ENCODE results near the gene SYT9.

Gene SYT9

GRCh38 chr11:7278314-7278917 lies 26.7 kb downstream of the SYT9 start:
- ChIA-PET POLR2A (no interaction called here), CTCF (interaction anchor here (0.5 to 4.1 kb wide), 26 partner anchors 9 to 470 kb away, joined by 3 to 25 read pairs (median 4); no protein-coding TSS in a partner anchor)
- TF ChIP-seq, protein P1, sequence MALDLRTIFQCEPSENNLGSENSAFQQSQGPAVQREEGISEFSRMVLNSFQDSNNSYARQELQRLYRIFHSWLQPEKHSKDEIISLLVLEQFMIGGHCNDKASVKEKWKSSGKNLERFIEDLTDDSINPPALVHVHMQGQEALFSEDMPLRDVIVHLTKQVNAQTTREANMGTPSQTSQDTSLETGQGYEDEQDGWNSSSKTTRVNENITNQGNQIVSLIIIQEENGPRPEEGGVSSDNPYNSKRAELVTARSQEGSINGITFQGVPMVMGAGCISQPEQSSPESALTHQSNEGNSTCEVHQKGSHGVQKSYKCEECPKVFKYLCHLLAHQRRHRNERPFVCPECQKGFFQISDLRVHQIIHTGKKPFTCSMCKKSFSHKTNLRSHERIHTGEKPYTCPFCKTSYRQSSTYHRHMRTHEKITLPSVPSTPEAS (tag by site-specific recombination; IDR thresholded peaks at IDR 0.05): no peak
- no peak for TF ChIP-seq ZNF37A (tag by site-specific recombination; IDR thresholded peaks at IDR 0.05)
- TF ChIP-seq ZNF654 (tag by site-specific recombination; IDR thresholded peaks at IDR 0.05; ENCODE audit: low read depth): peak; percentile 19
- no peak for TF ChIP-seq ZNF214 (tag by site-specific recombination; IDR thresholded peaks at IDR 0.05; ENCODE audit: borderline replicate concordance)
- 0 out of 2 replicates have a peak, but pooled peaks have one; percentile 18 for TF ChIP-seq ZBTB48 (tag by site-specific recombination; IDR thresholded peaks at IDR 0.05)
- no peak for TF ChIP-seq ZNF266 (tag by site-specific recombination; IDR thresholded peaks at IDR 0.05; ENCODE audit: low read depth)
- Histone ChIP-seq H3K4me3 (ENCODE audit: low read depth, low read length) (no peak overlapping the region), H3K27ac (ENCODE audit: extremely low read depth, low read depth, low read length) (no peak overlapping the region), H3K36me3 (ENCODE audit: control insufficient read depth in 2 of 2, insufficient read depth in 1 of 2, low read length in 2 of 2) (no peaks in the 10 kb centered on the region), H3K9me3 (ENCODE audit: control insufficient read depth, insufficient read depth, low read depth, low read length) (no peaks in the 10 kb centered on the region), H3K4me1 (ENCODE audit: control insufficient read depth, insufficient read depth, low read length) (no peaks in the 10 kb centered on the region)

GRCh38 chr11:7279676-7280075 lies 28.0 kb downstream of the SYT9 start:
- Histone ChIP-seq H3K36me3 (ENCODE audit: control insufficient read depth in 2 of 2, insufficient read depth in 1 of 2, low read length in 2 of 2) (no peaks in the 10 kb centered on the region), H3K9me3 (ENCODE audit: control insufficient read depth, insufficient read depth, low read depth, low read length) (no peaks in the 10 kb centered on the region), H3K4me3 (ENCODE audit: low read depth, low read length) (no peak overlapping the region), H3K27ac (ENCODE audit: extremely low read depth, low read depth, low read length) (no peak overlapping the region), H3K4me1 (ENCODE audit: control insufficient read depth, insufficient read depth, low read length) (no peaks in the 10 kb centered on the region)
- CTCF ChIA-PET: interaction anchor here (1.1 to 4.1 kb wide), 8 partner anchors 25 to 387 kb away, joined by 3 to 25 read pairs (median 4); no protein-coding TSS in a partner anchor
- POLR2A ChIA-PET: no interaction called here
- TF ChIP-seq ZNF514 (tag by site-specific recombination; IDR thresholded peaks at IDR 0.05) (no peak), ZBTB1 (tag by site-specific recombination; IDR thresholded peaks at IDR 0.05) (no peak), ZFP41 (tag by site-specific recombination; IDR thresholded peaks at IDR 0.05; ENCODE audit: borderline replicate concordance) (no peak), ZNF623 (tag by site-specific recombination; IDR thresholded peaks at IDR 0.05) (no peak), ZNF658 (tag by site-specific recombination; IDR thresholded peaks at IDR 0.05) (no peak), ZNF544 (tag by site-specific recombination; IDR thresholded peaks at IDR 0.05) (no peak), ZNF639 (tag by site-specific recombination; IDR thresholded peaks at IDR 0.05) (no peak), ZNF830 (tag by site-specific recombination; IDR thresholded peaks at IDR 0.05; ENCODE audit: low read depth) (no peak), ZNF19 (tag by site-specific recombination; IDR thresholded peaks at IDR 0.05; ENCODE audit: low read depth) (no peak), ZNF169 (tag by site-specific recombination; IDR thresholded peaks at IDR 0.05) (no peak), ZNF645 (tag by site-specific recombination; IDR thresholded peaks at IDR 0.05) (no peak)
- TF ChIP-seq, protein P2, sequence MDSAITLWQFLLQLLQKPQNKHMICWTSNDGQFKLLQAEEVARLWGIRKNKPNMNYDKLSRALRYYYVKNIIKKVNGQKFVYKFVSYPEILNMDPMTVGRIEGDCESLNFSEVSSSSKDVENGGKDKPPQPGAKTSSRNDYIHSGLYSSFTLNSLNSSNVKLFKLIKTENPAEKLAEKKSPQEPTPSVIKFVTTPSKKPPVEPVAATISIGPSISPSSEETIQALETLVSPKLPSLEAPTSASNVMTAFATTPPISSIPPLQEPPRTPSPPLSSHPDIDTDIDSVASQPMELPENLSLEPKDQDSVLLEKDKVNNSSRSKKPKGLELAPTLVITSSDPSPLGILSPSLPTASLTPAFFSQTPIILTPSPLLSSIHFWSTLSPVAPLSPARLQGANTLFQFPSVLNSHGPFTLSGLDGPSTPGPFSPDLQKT (IDR thresholded peaks at IDR 0.05; ENCODE audit: borderline replicate concordance, low read depth, low read length): no peak
